H1 (cell line): ENCODE results near the gene HNRNPA3. TPM values are rescaled to one million over a fixed set of nuclear protein-coding genes. Genes with fewer than 3 reads are reported as not detected.

Source experiments
- EGR1 ChIP-seq: IDR thresholded peaks from 2 replicates; pipeline ENCODE4 v1.6.1; 2011; ENCODE audit warnings: low read depth, low read length, borderline replicate concordance
- JUND ChIP-seq: IDR thresholded peaks from 2 replicates; pipeline ENCODE4 v1.6.1; 2011; ENCODE audit warnings: mild to moderate bottlenecking, improper control_type of control experiment, low read length
- NANOG ChIP-seq: IDR thresholded peaks from 2 replicates; pipeline ENCODE4 v1.6.1; 2011; ENCODE audit warnings: low read length, low read depth, mild to moderate bottlenecking, inconsistent platforms; ENCODE audit not compliant: insufficient read depth, poor library complexity, severe bottlenecking
- SAP30 ChIP-seq: fragments of 300-600 bp; sonication (generic); IDR thresholded peaks from 2 replicates; pipeline ENCODE4 v1.7.1; 2012; ENCODE audit warnings: low read length, moderate library complexity, mild to moderate bottlenecking, inconsistent platforms; ENCODE audit not compliant: insufficient read depth, insufficient replicate concordance
- polyA plus RNA-seq, 7 experiments: library from polyadenylated mRNA; depleted of rRNA in 3 of 7; stranded (reverse) in 5 of 7; unstranded in 2 of 7; fragments of >200 nt in 5 of 7; fragments of 200-250 nt in 2 of 7; gene quantifications; 1 replicate in 5 of 7; 2 replicates in 1 of 7; 4 replicates in 1 of 7; pipeline versions ENCODE4 v1.2.1 to v1.2.3, GENCODE V29; 2011 to 2013; ENCODE audit warnings: missing spikeins in 2 of 7, mixed read lengths in 2 of 7
- total RNA-seq: library from RNA; stranded (reverse); fragmentation: NEBNext Ultra II Directional; extraction: Animal tissue kit (Norgen Biotek cat#: 25700); gene quantifications from 2 replicates; pipeline ENCODE4 v1.2.1, GENCODE V29; 2021
- TF ChIP-seq, protein P1 (sequence below): IDR thresholded peaks from 2 replicates; pipeline ENCODE4 v1.6.1; 2012; ENCODE audit warnings: inconsistent platforms

Gene HNRNPA3
- total and polyA plus RNA-seq, 2 of the 8 experiments (the other 6 are each of a cell fraction or from before 2014, with no cell fraction given): 66.1 to 408 TPM

DNA sequence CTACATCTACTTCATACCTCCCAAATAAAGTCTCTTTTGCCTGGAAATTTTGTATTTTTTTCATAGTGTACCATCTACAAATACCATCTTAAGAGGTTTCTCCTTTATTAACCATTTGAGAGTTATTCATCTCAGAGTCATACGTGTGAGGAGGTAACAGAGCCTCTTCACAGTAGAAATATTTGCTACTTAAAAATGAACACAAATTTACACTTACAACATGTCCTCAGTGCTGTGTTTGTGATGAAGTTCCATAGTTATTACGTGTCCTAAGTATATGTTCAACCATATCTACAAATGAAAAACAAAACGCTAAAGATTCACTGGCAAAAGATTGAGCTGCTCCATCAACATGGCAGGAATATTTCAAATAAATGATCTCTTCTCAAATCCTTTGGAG is 48.5 kb upstream of the HNRNPA3 start (continued):
- TF ChIP-seq NANOG (no peak), JUND (no peak), SAP30 (no peak), EGR1 (no peak)
- TF ChIP-seq, protein P1, sequence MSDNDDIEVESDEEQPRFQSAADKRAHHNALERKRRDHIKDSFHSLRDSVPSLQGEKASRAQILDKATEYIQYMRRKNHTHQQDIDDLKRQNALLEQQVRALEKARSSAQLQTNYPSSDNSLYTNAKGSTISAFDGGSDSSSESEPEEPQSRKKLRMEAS: no peak
